CD14-positive monocyte (primary cell): ENCODE data around the gene ING1. TPM values are rescaled to one million over a fixed set of nuclear protein-coding genes. Genes with fewer than 3 reads are reported as not detected.
"Not testable (repeated sequence)": the region's sequence is repeated elsewhere in the genome, so short reads cannot be mapped to it uniquely, and the experiment has no call there.

Experiments used
- DNase-seq, 3 donors: peaks; one replicate each; pipeline ENCODE4 v3.0.0-alpha.2; 2011 to 2022
- H2AFZ ChIP-seq: 2 replicates; pipeline ENCODE4 v1.6.0; 2012; ENCODE audit warnings: mild to moderate bottlenecking, low read depth, low read length, inconsistent platforms; ENCODE audit not compliant: insufficient read depth, poor library complexity, severe bottlenecking
- H3K27ac ChIP-seq, 2 donors: 1 replicate in 1 of 2; 2 replicates in 1 of 2; pipeline ENCODE4 v1.5.1; 2012 to 2013; ENCODE audit warnings: low read length in 2 of 2, control low read depth in 1 of 2, inconsistent platforms in 1 of 2, low read depth in 1 of 2, mild to moderate bottlenecking in 1 of 2
- H3K27me3 ChIP-seq, 2 donors: one replicate each; pipeline versions ENCODE4 v1.6.0 to v1.6.1; 2011 to 2013; ENCODE audit warnings: low read length in 2 of 2; ENCODE audit not compliant: control insufficient read depth in 2 of 2, insufficient read depth in 2 of 2
- H3K36me3 ChIP-seq, 2 donors: replicated peaks in 1 of 2; 1 replicate in 1 of 2; 2 replicates in 1 of 2; pipeline versions ENCODE4 v1.5.1 to v1.6.1; 2012 to 2013; ENCODE audit warnings: low read length in 2 of 2, control low read depth in 1 of 2, inconsistent platforms in 1 of 2, mild to moderate bottlenecking in 1 of 2; ENCODE audit not compliant: insufficient read depth in 2 of 2, control insufficient read depth in 1 of 2
- H3K4me1 ChIP-seq, 2 donors: 1 replicate in 1 of 2; 2 replicates in 1 of 2; pipeline versions ENCODE4 v1.5.1 to v1.6.1; 2012 to 2013; ENCODE audit warnings: low read length in 2 of 2, control low read depth in 1 of 2, inconsistent platforms in 1 of 2, mild to moderate bottlenecking in 1 of 2, moderate library complexity in 1 of 2; ENCODE audit not compliant: insufficient read depth in 2 of 2, control insufficient read depth in 1 of 2
- H3K4me2 ChIP-seq: replicated peaks from 2 replicates; pipeline ENCODE3; 2012; ENCODE audit warnings: low read length, moderate library complexity, mild to moderate bottlenecking; ENCODE audit not compliant: poor library complexity, severe bottlenecking; ENCODE audit errors: extremely low read depth
- H3K4me3 ChIP-seq, 3 experiments: fragments of 200-600 bp in 1 of 3; sonication (generic) in 1 of 3; replicated peaks in 1 of 3; 1 replicate in 2 of 3; 2 replicates in 1 of 3; pipeline ENCODE4 v1.5.1; 2011 to 2013; ENCODE audit warnings: low read length in 3 of 3, mild to moderate bottlenecking in 3 of 3, control low read depth in 2 of 3, low read depth in 2 of 3, inconsistent platforms in 1 of 3, moderate library complexity in 1 of 3
- H3K79me2 ChIP-seq: 2 replicates; pipeline ENCODE4 v1.6.0; 2012; ENCODE audit warnings: mild to moderate bottlenecking, control low read depth, inconsistent platforms, low read length, moderate library complexity; ENCODE audit not compliant: insufficient read depth
- H3K9ac ChIP-seq: 2 replicates; pipeline ENCODE4 v1.6.0; 2017; ENCODE audit warnings: low read length, mild to moderate bottlenecking; ENCODE audit not compliant: insufficient read depth, poor library complexity, severe bottlenecking
- H3K9me3 ChIP-seq, 2 donors: replicated peaks in 1 of 2; 1 replicate in 1 of 2; 2 replicates in 1 of 2; pipeline versions ENCODE4 v1.5.1 to v1.6.1; 2012 to 2013; ENCODE audit warnings: low read length in 2 of 2, control low read depth in 1 of 2; ENCODE audit not compliant: control insufficient read depth in 1 of 2, insufficient read depth in 1 of 2
- H4K20me1 ChIP-seq: 2 replicates; pipeline ENCODE4 v1.6.0; 2012; ENCODE audit warnings: mild to moderate bottlenecking, low read length, control low read depth, moderate library complexity; ENCODE audit not compliant: insufficient read depth
- H3K27ac Mint-ChIP-seq, 7 donors: one replicate each; pipeline ENCODE4 v1.8.0; 2020; ENCODE audit warnings: mild to moderate bottlenecking in 7 of 7, mixed read lengths in 7 of 7, moderate library complexity in 6 of 7, inconsistent platforms in 2 of 7
- H3K27me3 Mint-ChIP-seq, 3 donors: one replicate each; pipeline ENCODE4 v1.8.0; 2021 to 2022; ENCODE audit warnings: low read depth in 3 of 3, mild to moderate bottlenecking in 3 of 3, mixed read lengths in 3 of 3, moderate library complexity in 3 of 3, inconsistent platforms in 1 of 3
- H3K36me3 Mint-ChIP-seq, 2 donors: one replicate each; pipeline ENCODE4 v1.8.0; 2020; ENCODE audit warnings: mixed read lengths in 2 of 2, inconsistent platforms in 1 of 2, mild to moderate bottlenecking in 1 of 2
- H3K4me1 Mint-ChIP-seq: one replicate; pipeline ENCODE4 v1.8.0; 2020; ENCODE audit warnings: mild to moderate bottlenecking, mixed read lengths
- H3K4me3 Mint-ChIP-seq, 2 donors: one replicate each; pipeline ENCODE4 v1.8.0; 2020; ENCODE audit warnings: mild to moderate bottlenecking in 2 of 2, mixed read lengths in 2 of 2, moderate library complexity in 1 of 2
- H3K9me3 Mint-ChIP-seq, 7 donors: one replicate each; pipeline ENCODE4 v1.8.0; 2020 to 2022; ENCODE audit warnings: mixed read lengths in 7 of 7, mild to moderate bottlenecking in 6 of 7, moderate library complexity in 6 of 7, inconsistent platforms in 2 of 7
- CTCF ChIP-seq: fragments of 200-600 bp; IDR thresholded peaks from one replicate; pipeline ENCODE4 v1.8.0; 2022; ENCODE audit warnings: antibody characterized with exemption, mild to moderate bottlenecking
- whole genome bisulfite sequencing: methylation state at CpG from one replicate; pipeline ENCODE4 v1.1.5; 2013; ENCODE audit warnings: missing lambda C conversion rate; ENCODE audit not compliant: insufficient coverage; 5-methylcytosine and 5-hydroxymethylcytosine counted together
- intact Hi-C, 2 donors: fragments of 100-400 bp; cut with micrococcal nuclease; formaldehyde crosslinking; loops; one replicate each; pipeline versions ENCODE4 v1.15.0 to v1.15.1; 2023
- polyA plus RNA-seq, 3 donors: library from polyadenylated mRNA; depleted of rRNA in 1 of 3; unstranded in 2 of 3; stranded (reverse) in 1 of 3; fragments of 300-500 nt in 2 of 3; fragments of >200 nt in 1 of 3; fragmentation: Illumina TruSeq in 2 of 3; gene quantifications; 1 replicate in 2 of 3; 2 replicates in 1 of 3; pipeline ENCODE4 v1.2.3, GENCODE V29; 2012 to 2021

ING1 gene
- polyA plus RNA-seq, 3 donors: 8.4 to 128 (median 11.8) TPM

DNA sequence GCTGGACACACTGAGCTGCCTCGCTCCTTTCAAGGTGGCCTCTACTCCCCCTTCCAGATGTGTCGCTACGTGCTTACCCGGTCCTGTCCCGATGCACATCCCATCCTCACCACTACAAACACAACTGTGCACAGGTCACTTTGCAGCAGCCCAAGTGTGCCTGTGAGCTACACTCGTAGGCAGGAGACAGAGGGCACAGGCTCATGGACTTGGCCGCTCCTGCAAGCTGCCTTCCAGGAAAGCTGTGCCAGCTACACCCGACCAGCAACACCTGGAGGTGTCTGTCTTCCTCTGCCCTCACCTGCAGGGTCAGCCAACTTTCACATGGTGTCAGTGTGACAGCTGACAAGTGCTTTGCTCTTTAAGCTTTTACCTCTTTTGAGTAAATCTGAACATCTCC, 23.0 kb upstream of the ING1 start:
- H3K4me2 ChIP-seq: no peak overlapping the region
- Mint-ChIP-seq H3K4me3 (no peak overlapping the region), H3K4me1 (no peaks in the 10 kb centered on the region), H3K27me3 (no peaks in the 10 kb centered on the region), H3K27ac (peak overlapping the region in 2 of 7 donors; percentile 15 to 53), H3K36me3 (peaks cover 62 to 81% of the 10 kb centered on the region in 2 donors), H3K9me3 (peaks cover 0 to 2% (median 0%) of the 10 kb centered on the region in 7 donors)
- intact Hi-C loops: no loop called here
- H4K20me1 ChIP-seq: no peaks in the 10 kb centered on the region
- peaks cover 55 to 84% of the 10 kb centered on the region in 2 donors for H3K36me3 ChIP-seq
- TF ChIP-seq CTCF: no peak
- H3K4me1 ChIP-seq: no peaks in the 10 kb centered on the region
- 96% methylated on average over 8 of the region's 8 CpGs for WGBS
- no peak for DNase-seq
- no peaks in the 10 kb centered on the region for H3K27me3 ChIP-seq
- no peak overlapping the region for H3K4me3 ChIP-seq
- H3K79me2 ChIP-seq: peaks cover 10% of the 10 kb centered on the region
- no peaks in the 10 kb centered on the region for H3K9me3 ChIP-seq
- no peak overlapping the region for H2AFZ ChIP-seq
- no peak overlapping the region for H3K27ac ChIP-seq
- no peak overlapping the region for H3K9ac ChIP-seq

DNA sequence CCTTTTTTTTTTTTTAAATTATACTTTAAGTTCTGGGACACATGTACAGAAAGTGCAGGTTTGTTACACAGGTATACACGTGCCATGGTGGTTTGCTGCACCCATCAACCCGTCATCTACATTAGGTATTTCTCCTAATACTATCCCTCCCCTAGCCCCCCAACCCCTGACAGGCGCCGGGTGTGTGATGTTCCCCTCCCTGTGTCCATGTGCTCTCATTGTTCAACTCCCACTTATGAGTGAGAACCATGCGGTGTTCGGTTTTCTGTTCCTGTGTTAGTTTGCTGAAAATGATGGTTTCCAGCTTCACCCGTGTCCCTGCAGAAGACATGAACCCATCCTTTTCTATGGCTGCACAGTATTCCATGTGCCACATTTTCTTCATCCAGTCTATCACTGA, 17.7 kb upstream of the ING1 start:
- H3K9ac ChIP-seq, H3K27me3 ChIP-seq, H3K4me2 ChIP-seq, H3K4me3 Mint-ChIP-seq, H3K27ac ChIP-seq, H3K27me3 Mint-ChIP-seq, H3K9me3 ChIP-seq, H2AFZ ChIP-seq, H4K20me1 ChIP-seq, H3K9me3 Mint-ChIP-seq, DNase-seq, H3K4me3 ChIP-seq: not testable (repeated sequence)
- Mint-ChIP-seq H3K4me1 (peaks cover 39% of the 10 kb centered on the region), H3K27ac (peak overlapping the region in 1 of 7 donors; percentile 2), H3K36me3 (peaks cover 53 to 74% of the 10 kb centered on the region in 2 donors)
- intact Hi-C loops: loop anchor here in 1 of 2 donors (5.0 kb wide), 1 partner anchor 33 kb away; no protein-coding TSS in a partner anchor
- peaks cover 24% of the 10 kb centered on the region for H3K79me2 ChIP-seq
- H3K36me3 ChIP-seq: peaks cover 29 to 56% of the 10 kb centered on the region in 2 donors
- H3K4me1 ChIP-seq: peaks cover 39 to 42% of the 10 kb centered on the region in 2 donors
- no CpG with 5 or more reads among the region's 7 CpGs for WGBS
